Measurements from ENCODE around the gene BTN3A1. TPM values are rescaled to one million over a fixed set of nuclear protein-coding genes. Genes with fewer than 3 reads are reported as not detected.

The BTN3A1 gene
- total and polyA plus RNA-seq, 10 of the 15 experiments (the other 5 are each of a cell fraction or from before 2014, with no cell fraction given), result 5.6 to 60.1 (median 16.1) TPM

GRCh38 chr6:26457264-26457805 lies 55.3 kb downstream of the BTN3A1 start:
- SMC1A ChIA-PET (ENCODE audit: uncharacterized antibody, unreplicated experiment), result interaction anchor here (1.2 kb wide), 1 partner anchor 16 kb away, joined by 5 read pairs; no protein-coding TSS in a partner anchor
- Histone ChIP-seq H3K27me3 (replicated peaks in 1 of 2; ENCODE audit: control insufficient read depth in 2 of 2, insufficient read depth in 2 of 2, low read length in 1 of 2) (no peaks in the 10 kb centered on the region), H3K9me3 (replicated peaks; ENCODE audit: control insufficient read depth, insufficient read depth, low read length) (no peaks in the 10 kb centered on the region), H3K36me3 (ENCODE audit: control insufficient read depth in 2 of 2, insufficient read depth in 2 of 2, low read length in 1 of 2) (peaks cover 3 to 13% of the 10 kb centered on the region in 2 experiments), H4K20me1 (ENCODE audit: control insufficient read depth, insufficient read depth) (no peaks in the 10 kb centered on the region), H3K27ac (ENCODE audit: control insufficient read depth, insufficient read depth) (peak overlapping the region; percentile 97), H3K79me2 (ENCODE audit: control insufficient read depth, insufficient read depth, low read length) (peaks cover 36% of the 10 kb centered on the region), H3K4me2 (ENCODE audit: control insufficient read depth, insufficient read depth) (peak overlapping the region; percentile 86), H3K9ac (ENCODE audit: control insufficient read depth, insufficient read depth, low read length) (peak overlapping the region; percentile 99), H3K4me3 (no peak overlapping the region; the same call in 1 of the 2 replicates), H3K4me1 (ENCODE audit: control insufficient read depth, insufficient read depth, low read length) (peaks cover 19% of the 10 kb centered on the region), H2AFZ (ENCODE audit: control insufficient read depth, low read depth, low read length) (peak overlapping the region; percentile 96)
- RAD21 ChIA-PET (ENCODE audit: unreplicated experiment), result no interaction called here
- in situ Hi-C loops (cut with MboI) (no loop called here), intact Hi-C loops (cut with micrococcal nuclease; ENCODE audit: unreplicated experiment) (no loop called here)
- POLR2A ChIA-PET, result no interaction called here
- peak; percentile 40 for ATAC-seq
- TF ChIP-seq KAT2A (conservative IDR thresholded peaks at IDR 0.05; ENCODE audit: control insufficient read depth, low read depth, low read length) (no peak), ZSCAN29 (IDR thresholded peaks at IDR 0.05) (no peak), MLLT1 (IDR thresholded peaks at IDR 0.05) (0 out of 2 replicates have a peak, but pooled peaks have one; percentile 10), ZNF622 (IDR thresholded peaks at IDR 0.05) (no peak), TCF12 (IDR thresholded peaks at IDR 0.05; ENCODE audit: low read depth, low read length) (no peak), PAX5 (IDR thresholded peaks at IDR 0.05; ENCODE audit: borderline replicate concordance, low read depth, low read length) (no peak), GATAD2B (conservative IDR thresholded peaks at IDR 0.05; ENCODE audit: low read depth) (no peak), HDGF (IDR thresholded peaks at IDR 0.05) (0 out of 2 replicates have a peak, but pooled peaks have one; percentile 11)
- no peak for FAIRE-seq
- BruUV-seq (replicated peaks), result no TSS peak
- DNase-seq (ENCODE audit: low read depth, low spot score), result no peak
- CTCF ChIA-PET, result no interaction called here
- WGBS (ENCODE audit: insufficient coverage, insufficient replicate concordance, low lambda C conversion rate, missing lambda C conversion rate), result 37% methylated on average over 9 of the region's 9 CpGs
